Left lung (tissue), 10 donors: Measurements from ENCODE around the gene AXDND1. TPM values are rescaled to one million over a fixed set of nuclear protein-coding genes. Genes with fewer than 3 reads are reported as not detected.
A peak's percentile ranks its signal among the peaks of the same experiment; 100 is the strongest.

Experiments used
- ATAC-seq: fragments of 200-7000 bp; cut with Tn5 transposase; one replicate; pipeline ENCODE4 v1.9.1; 2020; ENCODE audit warnings: moderate library complexity
- DNase-seq, 4 donors: peaks; one replicate each; pipeline ENCODE4 v3.0.0-alpha.2; 2013 to 2020
- H3K27ac ChIP-seq, 2 donors: fragments of 200-600 bp; sonication (generic) in 1 of 2; one replicate each; pipeline versions ENCODE4 v1.5.0 to v1.8.0; 2020 to 2021
- H3K27me3 ChIP-seq, 2 donors: fragments of 200-600 bp; sonication (generic) in 1 of 2; one replicate each; pipeline versions ENCODE4 v1.5.0 to v1.8.0; 2020 to 2021
- H3K36me3 ChIP-seq, 2 donors: fragments of 200-600 bp; sonication (generic) in 1 of 2; one replicate each; pipeline versions ENCODE4 v1.5.0 to v1.8.0; 2020 to 2021
- H3K4me1 ChIP-seq, 2 donors: fragments of 200-600 bp; one replicate each; pipeline ENCODE4 v1.8.0; 2021
- H3K4me3 ChIP-seq, 2 donors: fragments of 200-600 bp; sonication (generic) in 1 of 2; one replicate each; pipeline versions ENCODE4 v1.5.0 to v1.8.0; 2020 to 2021; ENCODE audit warnings: mild to moderate bottlenecking in 1 of 2
- H3K9me3 ChIP-seq, 2 donors: fragments of 200-600 bp; sonication (generic) in 1 of 2; one replicate each; pipeline versions ENCODE4 v1.5.0 to v1.8.0; 2020 to 2021
- intact Hi-C, 2 donors: fragments of 100-400 bp; cut with DNase I; formaldehyde crosslinking; loops; one replicate each; pipeline versions ENCODE4 v1.11.2 to v1.14.2; 2022
- polyA plus RNA-seq, 6 donors: library from polyadenylated mRNA; unstranded; fragments of 120-200 nt; gene quantifications; one replicate each; pipeline ENCODE4 v1.2.1, GENCODE V29; 2013; ENCODE audit not compliant: insufficient read length in 6 of 6
- total RNA-seq, 2 donors: library from RNA; stranded (reverse); fragmentation: NEBNext Ultra II Directional; extraction: Animal tissue kit (Norgen Biotek cat#: 25700); gene quantifications; one replicate each; pipeline ENCODE4 v1.2.1, GENCODE V29; 2021
- TF ChIP-seq, protein P1 (sequence below), 2 donors: fragments of 200-600 bp; sonication (generic) in 1 of 2; IDR thresholded peaks; one replicate each; pipeline versions ENCODE4 v1.5.0 to v1.8.0; 2021; ENCODE audit warnings: antibody characterized with exemption in 2 of 2
- donor health status: DM: no; HTN: yes; CAD: no.
- donor health status: DM: no; HTN: no; CAD: no.

Gene AXDND1
- total and polyA plus RNA-seq, 8 donors, result 0.37 to 0.86 (median 0.68) TPM; not detected in 1

DNA sequence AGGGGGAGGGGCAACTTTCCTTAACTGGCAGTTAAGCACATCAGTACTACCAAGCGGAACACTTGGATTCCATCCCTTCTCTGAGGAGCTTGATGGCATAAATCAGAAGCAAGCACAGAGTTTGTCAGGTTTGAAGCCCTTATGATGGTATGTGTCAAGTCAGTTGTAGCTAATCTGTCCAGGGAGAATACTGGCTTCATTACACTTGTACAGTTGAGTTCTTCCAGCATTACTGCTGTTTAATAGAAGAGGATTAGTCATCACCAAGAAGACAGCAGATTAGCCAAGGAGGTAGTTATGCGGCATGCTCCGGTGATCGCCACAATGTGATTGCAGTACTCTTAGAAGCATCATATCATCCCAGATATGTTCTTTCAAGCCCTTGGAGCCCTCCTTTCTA is 223.7 kb downstream of the AXDND1 start:
- intact Hi-C loops, result no loop called here
- TF ChIP-seq, protein P1, sequence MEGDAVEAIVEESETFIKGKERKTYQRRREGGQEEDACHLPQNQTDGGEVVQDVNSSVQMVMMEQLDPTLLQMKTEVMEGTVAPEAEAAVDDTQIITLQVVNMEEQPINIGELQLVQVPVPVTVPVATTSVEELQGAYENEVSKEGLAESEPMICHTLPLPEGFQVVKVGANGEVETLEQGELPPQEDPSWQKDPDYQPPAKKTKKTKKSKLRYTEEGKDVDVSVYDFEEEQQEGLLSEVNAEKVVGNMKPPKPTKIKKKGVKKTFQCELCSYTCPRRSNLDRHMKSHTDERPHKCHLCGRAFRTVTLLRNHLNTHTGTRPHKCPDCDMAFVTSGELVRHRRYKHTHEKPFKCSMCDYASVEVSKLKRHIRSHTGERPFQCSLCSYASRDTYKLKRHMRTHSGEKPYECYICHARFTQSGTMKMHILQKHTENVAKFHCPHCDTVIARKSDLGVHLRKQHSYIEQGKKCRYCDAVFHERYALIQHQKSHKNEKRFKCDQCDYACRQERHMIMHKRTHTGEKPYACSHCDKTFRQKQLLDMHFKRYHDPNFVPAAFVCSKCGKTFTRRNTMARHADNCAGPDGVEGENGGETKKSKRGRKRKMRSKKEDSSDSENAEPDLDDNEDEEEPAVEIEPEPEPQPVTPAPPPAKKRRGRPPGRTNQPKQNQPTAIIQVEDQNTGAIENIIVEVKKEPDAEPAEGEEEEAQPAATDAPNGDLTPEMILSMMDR (IDR thresholded peaks at IDR 0.05), result no peak
- Histone ChIP-seq H3K9me3 (no peaks in the 10 kb centered on the region), H3K27me3 (peaks cover 14 to 80% of the 10 kb centered on the region in 2 donors), H3K36me3 (no peaks in the 10 kb centered on the region), H3K4me1 (no peaks in the 10 kb centered on the region), H3K27ac (no peak overlapping the region), H3K4me3 (no peak overlapping the region)
- no peak for ATAC-seq
- DNase-seq, result no peak

DNA sequence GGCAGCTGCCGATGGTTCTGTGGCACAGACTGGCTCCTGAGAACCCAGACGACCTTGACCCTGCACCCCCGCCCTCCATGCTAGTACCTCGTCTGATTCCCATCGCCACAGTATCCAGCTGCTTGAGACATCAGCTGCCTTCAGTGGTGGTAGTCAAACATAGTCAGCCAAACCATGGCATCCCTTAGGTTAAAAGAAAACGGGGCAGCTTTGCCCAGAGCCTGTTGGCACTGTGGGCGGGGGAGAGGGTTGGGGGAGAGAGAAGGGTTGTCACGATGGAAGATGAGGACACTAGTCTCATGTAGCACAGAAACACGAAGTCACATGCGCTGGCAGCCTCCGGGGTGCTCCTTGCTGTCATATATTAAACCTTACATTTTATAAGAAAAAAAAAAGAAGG is 224.9 kb downstream of the AXDND1 start:
- ATAC-seq (no peak), DNase-seq (no peak)
- H3K36me3 ChIP-seq, result no peaks in the 10 kb centered on the region
- H3K27ac ChIP-seq, result no peak overlapping the region
- TF ChIP-seq, protein P1 (IDR thresholded peaks at IDR 0.05), result no peak
- no peak overlapping the region for H3K4me3 ChIP-seq
- H3K27me3 ChIP-seq, result peaks cover 14 to 68% of the 10 kb centered on the region in 2 donors
- intact Hi-C loops, result no loop called here
- H3K4me1 ChIP-seq, result no peaks in the 10 kb centered on the region
- H3K9me3 ChIP-seq, result no peaks in the 10 kb centered on the region

DNA sequence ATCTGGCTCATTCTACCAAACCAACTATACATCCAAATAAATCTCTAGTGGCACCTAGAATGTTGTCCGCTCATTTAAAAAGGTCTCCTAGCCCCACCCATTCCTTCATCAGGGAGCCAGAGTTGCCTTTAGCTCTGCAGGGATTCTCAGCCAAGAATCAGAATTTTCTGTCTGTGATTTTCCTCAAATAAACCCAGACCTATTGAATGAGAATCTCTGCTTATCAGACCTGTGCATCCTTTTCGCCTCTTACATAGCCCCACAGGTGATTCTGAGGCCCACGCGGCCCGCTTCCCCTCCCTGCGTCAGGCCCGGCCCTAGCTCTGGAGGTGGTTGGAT is 225.5 kb downstream of the AXDND1 start:
- Histone ChIP-seq H3K27me3 (peaks cover 14 to 63% of the 10 kb centered on the region in 2 donors), H3K27ac (no peak overlapping the region), H3K4me3 (no peak overlapping the region), H3K9me3 (no peaks in the 10 kb centered on the region), H3K36me3 (no peaks in the 10 kb centered on the region), H3K4me1 (no peaks in the 10 kb centered on the region)
- TF ChIP-seq, protein P1 (IDR thresholded peaks at IDR 0.05), result no peak
- DNase-seq (no peak), ATAC-seq (no peak)
- intact Hi-C loops, result no loop called here

DNA sequence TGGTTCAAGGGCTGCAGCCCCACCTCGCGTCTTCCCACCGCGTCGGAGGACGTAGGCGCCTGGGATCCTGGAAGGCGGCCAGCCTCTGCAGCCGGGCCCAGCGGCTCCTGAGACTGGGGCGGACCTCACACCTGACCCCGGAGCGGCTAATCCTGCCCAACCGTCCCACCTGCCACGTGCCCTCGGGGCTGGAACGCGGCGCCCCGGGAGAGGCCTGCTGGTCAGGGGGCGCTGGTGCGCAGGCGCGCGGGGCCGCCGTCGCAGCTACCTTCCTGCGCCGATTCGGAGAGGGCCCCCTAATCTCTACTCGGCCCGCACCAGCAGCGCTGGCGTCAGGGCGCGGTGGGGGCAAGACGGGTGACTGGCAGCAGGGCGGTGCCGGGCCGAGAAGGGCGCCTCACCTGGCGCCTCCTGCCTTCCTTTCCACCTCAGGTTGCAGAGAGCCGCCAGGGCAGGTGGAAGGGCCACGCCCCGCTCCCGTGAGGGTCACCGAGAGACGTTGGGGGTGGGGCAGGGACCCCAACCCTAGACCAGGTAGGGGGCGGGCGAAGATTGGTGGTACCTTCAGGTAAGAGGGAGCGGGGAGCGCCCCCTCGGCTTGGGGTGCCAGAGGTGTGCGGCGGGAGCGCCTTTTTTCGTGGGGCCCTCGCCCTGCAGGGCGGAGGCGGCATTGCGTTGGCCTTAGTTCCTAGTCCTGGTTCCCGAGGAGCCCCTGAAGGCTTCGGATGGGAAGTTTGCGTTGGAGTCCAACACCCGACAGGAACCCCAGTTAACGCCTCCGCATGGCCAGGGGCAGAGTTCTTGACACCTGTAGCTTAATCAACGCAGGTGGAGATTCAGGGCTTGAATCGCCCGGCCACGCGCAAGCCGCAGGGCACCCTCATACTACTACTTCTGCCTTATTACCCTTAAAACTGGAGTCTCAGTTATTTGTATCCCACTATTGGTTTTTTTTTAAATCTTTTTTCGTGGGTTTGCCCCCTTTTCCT is 226.1 kb downstream of the AXDND1 start, which contains the start of gene TDRD5:
Gene TDRD5, plus strand, starts transcription at position 241 of the 989 bp plus-strand sequence. CDS start 784 bp downstream, outside the sequence.
- Histone ChIP-seq H3K27ac (no peak within 1 kb of the TSS), H3K36me3 (no peaks in the 10 kb centered on the region), H3K27me3 (peaks cover 14 to 56% of the 10 kb centered on the region in 2 donors), H3K9me3 (no peaks in the 10 kb centered on the region), H3K4me1 (no peaks in the 10 kb centered on the region), H3K4me3 (no peak within 1 kb of the TSS)
- intact Hi-C loops, result no loop called here
- ATAC-seq, result peak; percentile 75
- DNase-seq, result peak in 2 of 4 donors; percentile 17 to 55
- TF ChIP-seq, protein P1 (IDR thresholded peaks at IDR 0.05), result no peak

DNA sequence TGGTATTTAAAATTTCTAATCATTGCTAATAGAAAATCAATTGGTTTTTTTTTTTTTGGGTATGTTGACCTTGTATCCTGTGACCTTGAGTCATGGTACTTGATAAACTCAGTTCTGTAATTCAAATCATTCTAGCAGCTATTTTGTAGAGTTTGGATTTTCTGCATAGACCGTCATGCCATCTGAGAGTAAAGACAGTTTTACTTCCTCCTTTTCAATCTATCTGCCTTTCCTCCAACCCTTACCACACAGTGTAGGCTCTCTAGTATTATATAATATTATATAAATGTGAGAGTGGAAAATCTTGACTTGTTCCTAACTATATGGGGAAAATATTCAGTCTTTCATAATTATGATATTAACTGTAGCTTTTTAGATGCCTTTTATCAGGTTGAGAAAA is 232.9 kb downstream of the AXDND1 start:
- Histone ChIP-seq H3K27me3 (peaks cover 0 to 3% of the 10 kb centered on the region in 2 donors), H3K27ac (no peak overlapping the region), H3K4me3 (no peak overlapping the region), H3K36me3 (no peaks in the 10 kb centered on the region), H3K4me1 (no peaks in the 10 kb centered on the region), H3K9me3 (no peaks in the 10 kb centered on the region)
- DNase-seq, result no peak
- TF ChIP-seq, protein P1 (IDR thresholded peaks at IDR 0.05), result no peak
- intact Hi-C loops, result no loop called here
- no peak for ATAC-seq
